ENCODE measurements around the gene NF1.
"Not testable (repeated sequence)": the region's sequence is repeated elsewhere in the genome, so short reads cannot be mapped to it uniquely, and the experiment has no call there.

The NF1 gene

DNA sequence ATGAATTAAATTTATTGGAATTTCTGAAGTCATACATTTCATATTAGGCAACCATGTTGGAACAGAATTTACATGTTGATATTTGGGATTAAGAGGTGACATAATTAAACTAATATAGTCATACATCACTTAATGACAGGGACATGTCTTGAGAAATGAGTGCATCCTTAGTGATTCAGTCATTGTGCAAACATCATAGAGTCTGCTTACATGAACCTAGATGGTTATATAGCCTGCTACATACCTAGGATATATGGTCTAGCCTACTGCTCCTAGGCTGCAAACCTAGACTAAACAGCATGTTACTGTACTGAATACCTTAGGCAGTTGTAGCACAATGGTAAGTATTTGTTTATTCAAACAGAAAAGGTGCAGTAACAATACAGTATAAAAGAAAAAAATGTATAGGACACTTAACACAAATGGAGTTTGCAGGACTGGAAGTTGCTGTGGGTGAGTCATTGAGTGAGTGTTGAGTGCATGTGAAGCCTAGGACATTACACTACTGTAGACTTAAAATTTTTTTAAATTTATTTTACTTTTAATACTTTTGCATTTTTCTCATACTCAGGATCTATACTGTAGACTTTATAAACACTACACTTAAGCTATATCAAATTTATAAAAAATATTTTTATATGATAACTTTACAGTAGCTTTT, 116.7 kb downstream of the NF1 start:
- peak; percentile 93 for FAIRE-seq

DNA sequence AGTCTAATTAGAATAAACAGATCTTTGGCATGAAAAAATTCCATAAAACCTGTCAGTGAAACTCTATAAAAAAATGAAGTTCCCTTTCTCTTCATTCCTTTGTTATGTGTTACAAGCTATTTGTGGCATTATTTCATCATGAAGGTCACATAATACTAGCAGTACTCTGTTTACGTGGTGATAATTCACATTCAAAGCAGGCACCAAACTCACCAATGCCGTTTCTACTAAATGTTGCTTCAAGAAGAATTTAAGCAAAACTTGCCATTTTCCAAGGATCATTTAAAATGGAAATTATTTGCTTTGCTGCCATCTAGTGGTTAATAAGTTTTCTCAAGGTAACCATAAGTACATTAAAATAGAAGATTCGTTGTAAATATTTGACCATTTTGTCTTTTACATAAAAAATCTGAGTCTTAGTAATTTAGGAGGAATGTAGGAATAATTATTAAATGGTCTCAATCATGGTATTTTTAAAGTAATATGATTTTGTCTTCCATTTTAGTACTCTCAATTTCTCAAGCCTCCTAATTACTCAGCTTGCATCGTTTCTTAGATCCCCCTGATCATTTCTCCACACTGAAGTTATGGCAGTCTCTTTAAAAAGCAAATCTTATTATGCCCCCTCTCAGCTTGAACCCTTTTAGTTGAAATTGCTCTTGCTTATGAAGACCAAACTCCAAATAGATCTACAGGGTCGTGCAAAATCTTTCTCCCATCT, 121.4 kb downstream of the NF1 start:
- peak; percentile 99 for FAIRE-seq

DNA sequence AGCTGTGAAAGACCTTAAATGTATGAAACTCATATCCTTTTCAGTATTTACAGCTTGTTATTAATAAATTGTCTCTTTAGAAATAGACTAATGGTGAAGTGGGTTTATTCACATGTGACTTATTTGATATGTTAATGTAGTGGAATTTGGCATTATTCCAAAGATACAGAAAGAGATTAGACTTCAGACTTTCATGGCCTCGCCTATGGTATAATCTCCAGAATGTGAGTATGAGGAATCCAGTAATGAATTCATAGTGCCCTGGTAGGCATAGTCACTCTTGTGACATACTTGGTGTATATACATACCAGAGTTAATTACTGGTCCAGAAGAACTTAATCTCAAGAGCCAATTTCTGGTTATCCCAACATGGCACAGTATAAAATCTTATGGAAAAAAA, 129.6 kb downstream of the NF1 start:
- no peak for FAIRE-seq

DNA sequence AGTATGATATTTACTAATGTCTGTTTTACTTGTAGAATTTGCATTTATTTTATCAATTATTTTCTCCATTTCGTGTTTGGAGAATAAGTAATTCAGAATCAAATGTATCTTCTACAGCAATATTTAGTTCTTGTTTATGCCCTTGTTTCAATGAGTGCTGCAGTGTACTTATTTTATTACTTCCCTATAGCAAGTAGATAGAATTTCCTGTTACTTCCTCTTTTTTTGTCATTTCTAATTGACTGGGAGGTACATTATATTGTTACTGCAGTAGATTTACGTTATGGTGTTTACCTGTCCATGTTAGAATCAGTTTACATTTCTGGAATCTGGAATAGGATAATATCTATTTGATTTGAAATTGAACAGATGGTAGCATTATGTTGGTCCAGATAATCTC, 131.1 kb downstream of the NF1 start:
- no peak for FAIRE-seq

DNA sequence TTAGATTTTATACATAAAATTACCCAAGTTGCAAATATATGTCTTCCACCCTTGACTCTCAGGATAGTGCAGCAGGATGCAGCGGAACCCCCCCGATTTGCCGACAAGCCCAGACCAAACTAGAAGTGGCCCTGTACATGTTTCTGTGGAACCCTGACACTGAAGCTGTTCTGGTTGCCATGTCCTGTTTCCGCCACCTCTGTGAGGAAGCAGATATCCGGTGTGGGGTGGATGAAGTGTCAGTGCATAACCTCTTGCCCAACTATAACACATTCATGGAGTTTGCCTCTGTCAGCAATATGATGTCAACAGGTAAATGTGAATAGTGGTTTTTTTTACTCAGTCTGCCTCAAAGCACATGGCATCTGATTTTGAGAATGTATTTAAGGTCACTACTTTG, 131.6 kb downstream of the NF1 start:
- FAIRE-seq: no peak

DNA sequence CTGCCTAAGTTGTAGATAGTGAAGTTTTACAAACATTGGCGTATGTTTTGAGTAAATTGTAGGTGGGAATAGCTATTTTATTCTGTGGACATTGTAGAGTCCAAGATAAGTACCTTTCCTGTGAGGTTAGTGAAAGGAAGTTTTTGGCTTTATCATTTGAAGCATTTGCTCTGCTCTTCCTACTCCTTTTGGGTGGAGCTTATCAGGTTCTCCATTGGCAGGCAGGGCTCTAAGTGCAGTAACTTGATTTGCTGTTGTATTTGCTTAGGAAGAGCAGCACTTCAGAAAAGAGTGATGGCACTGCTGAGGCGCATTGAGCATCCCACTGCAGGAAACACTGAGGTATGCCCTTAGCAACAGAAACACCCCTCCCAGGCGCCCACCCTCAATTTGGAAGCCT, 132.2 kb downstream of the NF1 start:
- no peak for FAIRE-seq

DNA sequence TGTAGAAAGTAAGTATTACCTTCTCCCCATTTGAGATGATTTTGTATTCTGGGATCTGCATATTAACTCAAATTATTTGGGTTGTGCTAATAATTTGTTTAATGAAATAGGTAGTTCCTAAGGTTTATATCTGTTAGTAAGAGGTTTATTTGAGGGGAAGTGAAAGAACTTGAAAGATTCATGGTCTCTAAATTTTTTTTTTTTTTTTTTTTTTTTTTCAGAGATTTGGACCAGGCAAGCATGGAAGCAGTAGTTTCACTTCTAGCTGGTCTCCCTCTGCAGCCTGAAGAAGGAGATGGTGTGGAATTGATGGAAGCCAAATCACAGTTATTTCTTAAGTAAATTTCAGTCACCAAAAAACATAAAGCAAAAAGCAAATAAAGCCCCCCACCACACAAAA, 137.1 kb downstream of the NF1 start:
- FAIRE-seq: peak; percentile 35

DNA sequence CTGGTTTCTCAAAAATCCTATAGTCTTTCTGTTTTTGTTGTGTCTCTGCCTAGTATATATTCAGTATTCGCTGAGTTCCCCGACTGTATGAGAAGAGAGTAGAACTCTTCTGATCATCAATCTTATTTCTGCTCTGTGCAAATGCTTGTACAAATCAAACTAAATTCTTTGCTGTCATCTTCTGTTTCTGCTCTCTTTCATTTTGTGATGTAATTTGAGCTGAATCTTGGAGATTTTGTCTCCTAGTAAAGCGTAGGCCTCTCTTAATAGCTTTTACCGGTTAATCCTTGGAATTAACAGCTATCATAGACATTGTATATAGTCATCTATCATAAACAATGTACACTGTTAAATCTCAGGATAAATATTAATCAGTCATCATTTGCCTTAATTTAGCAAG, 140.3 kb downstream of the NF1 start:
- FAIRE-seq: no peak

DNA sequence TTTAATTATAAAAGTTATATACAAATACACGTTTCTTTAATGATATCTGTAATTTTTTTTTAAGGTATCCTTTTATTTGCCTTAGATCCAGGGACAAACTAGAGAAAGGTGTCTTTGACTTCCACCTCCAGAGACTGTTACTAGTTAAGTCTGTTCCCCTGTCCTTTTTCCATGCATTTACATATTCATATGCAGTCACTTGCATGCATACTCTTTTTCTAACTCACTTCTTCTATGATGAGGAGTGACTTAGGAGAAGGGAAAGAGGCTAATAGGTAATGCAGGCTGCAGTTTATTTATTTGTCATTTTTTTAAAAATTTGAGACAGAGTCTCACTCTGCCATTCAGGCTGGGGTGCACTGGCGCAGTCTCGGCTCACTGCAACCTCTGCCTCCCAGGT, 141.4 kb downstream of the NF1 start:
- no peak for FAIRE-seq

DNA sequence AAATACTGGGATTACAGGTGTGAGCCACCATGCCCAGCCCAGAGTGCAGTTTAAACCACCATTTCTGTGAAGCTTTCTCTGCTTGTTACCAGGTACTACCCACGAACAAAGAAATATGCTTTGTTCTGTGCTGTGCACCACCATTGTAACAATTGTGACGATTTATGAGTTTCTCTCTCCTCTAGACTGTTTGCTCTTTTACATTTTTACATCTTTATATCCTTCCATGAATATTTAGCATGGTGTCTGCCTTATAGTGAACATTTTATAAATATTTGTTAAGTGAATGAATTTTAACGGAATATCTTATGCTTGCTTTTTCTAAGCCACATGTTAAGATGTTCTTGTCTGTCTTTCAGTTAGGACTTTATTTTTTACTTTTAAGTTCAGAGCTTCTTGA, 141.9 kb downstream of the NF1 start:
- no peak for FAIRE-seq

DNA sequence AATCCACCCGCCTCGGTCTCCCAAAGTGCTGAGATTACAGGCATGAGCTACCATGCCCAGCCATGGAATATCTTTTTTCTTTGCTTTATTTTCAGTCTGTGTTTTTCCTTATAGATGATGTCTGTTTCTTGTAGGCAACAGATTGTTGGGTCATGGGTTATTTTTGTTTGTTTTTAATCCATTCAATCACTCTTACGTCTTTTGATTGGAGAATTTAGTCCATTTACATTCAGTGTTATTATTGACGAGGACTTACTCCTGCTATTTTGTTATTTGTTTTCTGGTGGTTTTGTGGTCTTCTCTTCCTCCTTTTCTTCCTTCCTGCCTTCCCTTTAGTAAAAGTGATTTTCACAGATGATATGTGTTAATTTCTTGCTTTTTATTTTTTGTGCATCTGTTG, 146.3 kb downstream of the NF1 start:
- FAIRE-seq: no peak

DNA sequence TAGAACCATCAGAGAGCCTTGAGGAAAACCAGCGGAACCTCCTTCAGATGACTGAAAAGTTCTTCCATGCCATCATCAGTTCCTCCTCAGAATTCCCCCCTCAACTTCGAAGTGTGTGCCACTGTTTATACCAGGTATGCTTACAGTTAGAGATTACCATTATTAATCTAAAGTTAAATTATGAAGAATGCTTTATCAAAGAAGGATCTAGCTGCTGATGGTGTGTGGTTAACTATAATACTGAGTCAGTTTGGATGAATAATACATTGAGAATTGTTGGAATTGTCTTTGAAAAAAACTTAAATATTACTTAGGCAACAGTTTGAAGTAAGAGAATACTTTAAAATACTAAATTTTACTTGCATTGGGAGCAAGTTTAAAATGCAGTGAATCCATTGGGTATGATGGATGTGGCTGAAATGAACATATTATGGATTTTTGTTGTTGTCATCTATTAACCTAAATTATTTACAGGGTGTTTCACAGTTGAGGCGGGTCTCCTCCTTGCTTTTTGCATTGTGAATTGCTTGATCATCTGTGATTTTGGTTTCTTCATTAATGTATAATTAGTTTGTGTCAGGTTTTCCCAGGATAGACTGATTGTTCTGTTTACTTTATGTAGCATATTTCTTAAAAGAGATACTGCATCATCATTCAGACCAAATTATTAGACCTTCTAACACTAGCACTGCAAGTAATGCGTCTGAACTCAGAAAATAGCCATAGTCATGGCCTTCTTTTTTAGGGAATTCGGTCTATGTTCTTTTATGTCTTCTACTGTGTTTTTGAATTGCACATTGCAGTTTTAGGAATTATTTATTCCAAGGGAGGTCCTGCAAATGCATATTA, 154.4 kb downstream of the NF1 start:
- no peak for FAIRE-seq

DNA sequence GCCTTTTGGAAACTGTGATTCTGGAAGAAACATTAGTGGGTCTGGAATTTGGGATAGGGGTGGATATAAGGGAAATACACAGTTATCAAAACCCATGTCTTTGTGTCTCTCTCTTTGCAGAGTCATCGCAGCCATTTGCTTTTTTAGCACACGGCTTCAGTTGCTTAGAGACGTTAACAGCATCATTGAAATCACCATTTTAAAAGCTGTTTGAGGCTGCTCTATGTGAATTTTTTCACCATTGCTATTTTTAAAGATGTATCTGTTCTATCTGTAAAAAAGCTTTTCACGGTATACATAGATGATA, 155.0 kb downstream of the NF1 start:
- no peak for FAIRE-seq

DNA sequence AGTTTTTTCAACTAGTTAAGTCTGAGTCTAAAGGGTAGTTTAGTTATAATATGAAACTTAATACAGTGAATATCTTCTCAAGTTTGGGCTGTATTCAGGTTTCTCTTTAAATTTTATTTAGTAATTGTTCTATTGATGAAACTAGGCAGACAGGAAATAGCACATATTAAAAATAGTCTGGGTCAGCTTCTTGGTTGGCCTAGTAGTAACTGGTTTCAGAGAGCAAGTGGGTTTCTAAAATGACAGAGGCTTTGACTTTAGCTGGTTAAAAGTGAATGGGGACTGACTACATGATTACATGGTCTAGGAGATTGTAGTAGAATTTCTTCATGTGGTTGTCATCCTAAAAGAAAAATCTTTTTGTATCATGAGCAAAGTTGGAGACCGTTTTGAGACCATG, 155.5 kb downstream of the NF1 start:
- FAIRE-seq: no peak

DNA sequence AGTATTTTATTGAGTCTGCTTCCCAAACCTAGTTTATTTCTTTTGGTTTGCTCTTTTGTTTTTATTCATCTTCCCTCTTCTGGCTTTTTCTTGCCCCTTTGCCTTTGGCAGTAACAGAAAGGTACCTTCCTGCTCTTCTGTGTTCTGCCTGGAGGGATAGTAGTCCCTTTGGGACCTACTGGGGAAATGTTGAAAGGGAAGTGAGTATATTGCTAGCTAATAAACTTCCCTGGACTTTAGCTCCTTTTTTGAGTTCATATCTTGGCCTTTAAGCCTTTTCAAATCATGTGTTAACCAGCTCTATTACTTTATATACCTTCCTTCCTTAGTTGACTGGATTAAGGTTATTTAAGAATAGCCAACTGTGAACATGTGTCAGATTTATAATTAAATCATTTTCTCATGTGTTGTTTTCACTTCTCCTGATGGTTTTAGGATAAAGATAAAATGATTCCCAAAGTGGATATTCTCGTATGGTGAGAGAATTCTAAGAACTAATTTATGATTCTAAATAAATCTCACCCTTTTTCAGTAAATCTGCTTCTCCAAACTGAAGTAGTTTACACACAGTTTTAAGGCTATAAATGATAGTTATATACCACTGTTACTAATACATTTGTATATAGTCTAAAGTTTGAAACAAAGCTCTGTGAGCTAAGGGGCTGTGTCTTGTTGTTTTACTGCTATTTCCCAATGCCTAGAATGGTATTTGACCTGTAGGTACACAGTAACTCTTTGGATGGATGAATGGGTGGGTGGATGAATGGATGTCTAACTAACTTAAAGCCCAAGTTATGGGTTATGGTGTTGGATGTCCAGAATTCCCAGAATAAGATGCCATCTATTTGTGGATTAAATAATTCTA, 156.6 kb downstream of the NF1 start:
- FAIRE-seq: no peak

DNA sequence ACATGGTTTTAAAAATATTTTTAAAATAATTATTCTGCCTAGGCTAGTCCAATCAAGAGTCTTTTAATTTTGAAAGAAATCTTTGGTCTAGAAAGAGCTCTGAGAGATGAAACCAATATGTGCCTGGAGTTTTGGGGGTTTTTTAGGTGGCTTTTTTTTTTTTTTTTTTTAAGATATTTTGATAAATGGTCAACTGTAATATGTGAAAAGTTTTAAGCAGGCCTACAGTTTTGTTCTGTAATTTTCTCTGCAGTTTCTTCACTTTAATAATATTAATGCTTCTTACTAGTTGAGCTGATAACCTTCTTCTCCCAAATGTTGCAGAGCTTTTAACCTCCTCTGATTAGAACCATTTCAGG, 157.2 kb downstream of the NF1 start:
- no peak for FAIRE-seq

DNA sequence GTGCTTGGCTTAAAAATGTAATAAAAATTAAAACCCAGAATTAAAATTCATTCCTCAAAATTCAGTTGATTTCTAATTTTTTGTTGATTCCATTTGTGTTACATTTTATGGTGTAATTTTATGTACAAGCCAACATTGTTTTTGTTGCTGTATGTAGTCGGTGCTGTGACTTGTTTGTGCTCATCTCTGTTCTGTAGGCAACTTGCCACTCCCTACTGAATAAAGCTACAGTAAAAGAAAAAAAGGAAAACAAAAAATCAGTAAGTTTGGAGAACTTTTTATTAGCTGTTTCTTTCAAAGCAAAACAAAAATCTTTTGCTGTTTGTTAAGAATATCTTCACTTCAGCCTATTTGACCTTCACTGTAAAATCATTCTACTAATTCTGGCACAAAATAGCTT, 158.0 kb downstream of the NF1 start:
- FAIRE-seq: peak; percentile 19

DNA sequence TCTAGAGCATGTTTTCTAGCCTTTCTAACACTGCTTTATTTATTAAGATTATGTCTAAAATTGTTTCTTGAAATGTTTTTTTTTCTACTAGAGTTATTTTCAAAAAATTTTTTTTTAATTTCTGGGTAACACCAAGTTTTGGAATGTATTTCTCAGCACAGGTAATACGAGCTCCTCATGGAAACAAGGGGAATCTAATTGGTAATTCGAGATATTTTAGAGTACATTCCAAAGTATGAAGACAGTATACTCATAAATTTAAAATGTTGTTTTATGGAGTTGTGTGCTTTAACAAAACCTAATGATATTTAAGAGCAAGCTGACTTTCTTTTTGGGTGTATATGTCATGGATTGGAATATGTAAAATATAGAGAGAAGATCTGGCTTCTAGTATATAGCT, 159.9 kb downstream of the NF1 start:
- no peak for FAIRE-seq

DNA sequence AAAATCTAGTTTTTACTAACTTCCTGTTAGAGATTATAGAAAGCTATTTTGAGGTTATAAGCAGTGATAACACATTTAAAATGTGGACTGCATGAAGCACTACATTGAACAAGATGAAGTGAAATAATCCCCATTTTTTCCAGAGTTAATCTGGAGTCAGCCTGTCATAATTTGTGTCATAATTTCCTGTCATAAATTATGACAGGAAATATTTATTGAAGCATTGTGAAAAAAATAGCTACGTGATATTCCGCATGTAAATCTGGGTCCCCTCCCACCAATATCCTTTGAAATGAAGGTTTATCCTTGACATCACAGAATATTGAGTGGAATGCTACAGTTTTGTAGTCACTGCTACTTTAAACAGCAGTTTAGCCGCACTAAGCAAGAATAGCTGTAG, 162.2 kb downstream of the NF1 start:
- no peak for FAIRE-seq

DNA sequence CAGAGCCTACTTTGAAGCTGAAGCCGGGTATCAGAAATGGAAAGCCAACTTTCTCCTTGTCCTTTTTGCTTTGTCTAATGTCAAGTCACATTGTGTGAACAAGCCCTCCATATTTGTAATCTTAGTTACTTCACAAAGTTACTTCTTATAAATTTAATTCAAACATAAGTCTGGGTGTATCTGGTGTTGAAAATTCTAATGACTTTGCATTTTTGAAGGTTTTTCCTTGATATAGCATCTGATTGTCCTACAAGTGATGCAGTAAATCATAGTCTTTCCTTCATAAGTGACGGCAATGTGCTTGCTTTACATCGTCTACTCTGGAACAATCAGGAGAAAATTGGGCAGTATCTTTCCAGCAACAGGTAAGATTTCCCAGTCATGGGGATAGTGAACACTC, 165.4 kb downstream of the NF1 start:
- FAIRE-seq: no peak

DNA sequence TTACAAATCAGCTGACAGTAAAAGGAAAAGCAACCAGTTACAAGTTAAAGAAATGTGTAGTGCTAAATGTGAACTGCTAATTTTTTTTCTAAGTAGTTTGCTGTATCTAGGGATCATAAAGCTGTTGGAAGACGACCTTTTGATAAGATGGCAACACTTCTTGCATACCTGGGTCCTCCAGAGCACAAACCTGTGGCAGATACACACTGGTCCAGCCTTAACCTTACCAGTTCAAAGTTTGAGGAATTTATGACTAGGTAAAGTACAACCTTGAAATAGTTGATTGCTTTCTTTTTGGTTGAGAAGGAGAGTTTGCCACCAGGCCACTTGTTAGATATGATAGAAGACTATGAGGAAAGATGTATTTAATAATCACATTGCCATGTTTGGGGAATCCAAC, 166.8 kb downstream of the NF1 start:
- no peak for FAIRE-seq

DNA sequence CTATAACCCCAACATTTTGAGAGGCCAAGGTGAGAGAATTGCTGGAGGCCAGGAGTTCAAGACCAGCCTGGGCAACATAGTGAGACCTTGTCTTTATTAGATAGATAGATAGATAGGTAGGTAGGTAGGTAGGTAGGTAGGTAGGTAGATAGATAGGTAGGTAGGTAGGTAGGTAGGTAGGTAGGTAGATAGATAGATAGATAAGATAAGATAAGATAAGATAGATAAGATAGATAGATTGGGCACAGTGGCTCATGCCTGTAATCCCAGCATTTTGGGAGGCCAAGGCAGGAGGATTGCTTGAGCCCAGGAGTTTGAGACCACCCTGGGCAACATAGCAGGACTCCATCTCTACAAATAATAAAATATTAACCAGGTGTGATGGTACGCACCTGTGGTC, 168.1 kb downstream of the NF1 start:
- not testable (repeated sequence) for FAIRE-seq

DNA sequence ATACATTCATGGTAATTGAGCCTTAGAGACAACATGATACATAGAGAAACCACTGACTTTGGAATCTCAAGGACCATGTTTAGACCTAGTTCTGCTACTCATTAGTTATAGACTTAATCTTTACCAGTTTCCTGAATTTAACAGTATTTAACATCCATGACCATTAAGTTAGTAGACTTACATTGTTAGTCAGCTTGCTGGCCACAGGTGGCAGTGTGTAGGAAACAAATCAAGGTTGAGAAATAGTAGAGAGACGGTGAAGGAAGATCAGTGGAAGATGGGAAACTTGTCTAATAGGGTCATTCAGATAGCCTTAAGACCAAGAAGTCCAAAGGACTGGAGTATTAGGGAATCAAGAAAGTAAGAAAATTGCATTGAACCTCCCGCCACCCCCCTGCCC, 171.3 kb downstream of the NF1 start:
- FAIRE-seq: no peak
